Gastroesophageal sphincter (tissue), 3 donors: ENCODE measurements around the gene THY1.

Experiments used
- EP300 ChIP-seq: sonication (generic); formaldehyde crosslinking; IDR thresholded peaks from one replicate; pipeline ENCODE4 v1.6.1; 2017; ENCODE audit warnings: antibody characterized with exemption, mild to moderate bottlenecking
- TF ChIP-seq, protein P1 (sequence below), 4 experiments: fragments of 200-600 bp in 2 of 4; fragments of 450-650 bp in 2 of 4; sonication (generic) in 1 of 4; IDR thresholded peaks; one replicate each; pipeline ENCODE4 v1.5.1; 2017 to 2019; ENCODE audit warnings: antibody characterized with exemption in 4 of 4, mild to moderate bottlenecking in 2 of 4, moderate library complexity in 2 of 4

DNA sequence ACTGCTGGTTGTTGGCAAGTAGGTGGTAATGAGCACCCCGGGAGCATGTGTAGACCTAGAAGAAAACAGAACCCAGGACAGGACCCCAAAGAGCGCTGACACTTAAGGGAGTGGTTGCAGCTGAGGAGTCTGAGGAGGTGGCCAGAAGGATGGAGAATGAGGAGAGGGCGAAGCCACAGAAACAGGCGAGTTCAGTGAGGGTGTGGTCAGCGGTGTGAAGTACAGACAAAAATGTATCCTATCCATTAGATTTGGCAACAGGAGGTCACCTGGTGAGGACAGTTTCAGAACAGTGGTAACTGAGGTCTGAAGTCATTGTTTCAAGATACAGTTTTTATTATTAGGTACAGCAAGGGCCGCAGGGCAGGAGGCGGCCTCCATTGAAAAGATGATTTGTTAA lies 8.6 kb upstream of the THY1 start:
- TF ChIP-seq, protein P1, sequence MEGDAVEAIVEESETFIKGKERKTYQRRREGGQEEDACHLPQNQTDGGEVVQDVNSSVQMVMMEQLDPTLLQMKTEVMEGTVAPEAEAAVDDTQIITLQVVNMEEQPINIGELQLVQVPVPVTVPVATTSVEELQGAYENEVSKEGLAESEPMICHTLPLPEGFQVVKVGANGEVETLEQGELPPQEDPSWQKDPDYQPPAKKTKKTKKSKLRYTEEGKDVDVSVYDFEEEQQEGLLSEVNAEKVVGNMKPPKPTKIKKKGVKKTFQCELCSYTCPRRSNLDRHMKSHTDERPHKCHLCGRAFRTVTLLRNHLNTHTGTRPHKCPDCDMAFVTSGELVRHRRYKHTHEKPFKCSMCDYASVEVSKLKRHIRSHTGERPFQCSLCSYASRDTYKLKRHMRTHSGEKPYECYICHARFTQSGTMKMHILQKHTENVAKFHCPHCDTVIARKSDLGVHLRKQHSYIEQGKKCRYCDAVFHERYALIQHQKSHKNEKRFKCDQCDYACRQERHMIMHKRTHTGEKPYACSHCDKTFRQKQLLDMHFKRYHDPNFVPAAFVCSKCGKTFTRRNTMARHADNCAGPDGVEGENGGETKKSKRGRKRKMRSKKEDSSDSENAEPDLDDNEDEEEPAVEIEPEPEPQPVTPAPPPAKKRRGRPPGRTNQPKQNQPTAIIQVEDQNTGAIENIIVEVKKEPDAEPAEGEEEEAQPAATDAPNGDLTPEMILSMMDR (IDR thresholded peaks at IDR 0.05): no peak
- TF ChIP-seq EP300: no peak
